HCT116 (cell line): Measurements from ENCODE around the gene POU3F2. TPM values are rescaled to one million over a fixed set of nuclear protein-coding genes. Genes with fewer than 3 reads are reported as not detected.

Experiments used
- ATAC-seq: fragments of 200-7000 bp; cut with Tn5 transposase; 2 replicates; pipeline ENCODE4 v1.9.1; 2020; ENCODE audit warnings: mild to moderate bottlenecking, moderate library complexity
- BruUV-seq: library from RNA; stranded (reverse); fragments of 400-500 nt; replicated peaks from 2 replicates; lab custom pipeline; 2021; lab: Mats Ljungman, UMichigan
- CTCF ChIA-PET: fragments of 300-600 bp; sonication (Branson Sonifier 250); formaldehyde crosslinking; loops from one replicate; lab custom pipeline; 2021; ENCODE audit warnings: antibody characterized with exemption; lab: Charles Lee
- POLR2A ChIA-PET: fragments of 300-600, 350-600 bp; sonication (Branson Sonifier 250); formaldehyde crosslinking; loops from one replicate; lab custom pipeline; 2021; ENCODE audit warnings: antibody characterized with exemption; lab: Charles Lee
- RAD21 ChIA-PET, 2 experiments: fragments of 300-600 bp; sonication (Branson Sonifier 250); formaldehyde crosslinking; loops; one replicate each; lab custom pipeline; 2023; ENCODE audit warnings: low total read pairs in 2 of 2; ENCODE audit not compliant: uncharacterized antibody in 2 of 2, unreplicated experiment in 2 of 2, low non-redundant PET in 1 of 2; lab: Charles Lee
- DNase-seq: peaks from one replicate; pipeline ENCODE4 v3.0.0-alpha.2; 2010; ENCODE audit warnings: low read depth, low spot score
- H2AFZ ChIP-seq: fragments of 200-600 bp; shearing (Covaris generic), sonication (generic); 2 replicates; pipeline ENCODE4 v1.6.1; 2017; ENCODE audit warnings: low read depth, mixed run types, mixed read lengths, antibody characterized with exemption, low read length; ENCODE audit not compliant: poor library complexity, severe bottlenecking
- H3K27ac ChIP-seq: 2 replicates; pipeline ENCODE4 v1.5.1; 2012; ENCODE audit warnings: low read depth, low read length
- H3K27me3 ChIP-seq: fragments of 200-600 bp; sonication (generic); 2 replicates; pipeline ENCODE4 v1.6.1; 2016; ENCODE audit warnings: mixed run types, low read length, mixed read lengths; ENCODE audit not compliant: insufficient read depth
- H3K36me3 ChIP-seq, 2 experiments: fragments of 200-500 bp in 1 of 2; fragments of 200-600 bp in 1 of 2; sonication (Bioruptor generic) in 1 of 2; sonication (generic) in 1 of 2; 2 replicates each; pipeline versions ENCODE4 v1.5.1 to v1.6.1; 2014 to 2016; ENCODE audit warnings: low read length in 2 of 2, inconsistent platforms in 1 of 2, mixed read lengths in 1 of 2, mixed run types in 1 of 2; ENCODE audit not compliant: insufficient read depth in 2 of 2, control insufficient read depth in 1 of 2
- H3K4me1 ChIP-seq, 2 experiments: fragments of 200-600 bp in 1 of 2; sonication (generic) in 1 of 2; 2 replicates each; pipeline versions ENCODE4 v1.5.1 to v1.6.1; 2012 to 2017; ENCODE audit warnings: low read length in 2 of 2, inconsistent platforms in 1 of 2, mild to moderate bottlenecking in 1 of 2, mixed read lengths in 1 of 2, mixed run types in 1 of 2, moderate library complexity in 1 of 2; ENCODE audit not compliant: insufficient read depth in 2 of 2, control insufficient read depth in 1 of 2
- H3K4me2 ChIP-seq: fragments of 200-600 bp; sonication (generic); 2 replicates; pipeline ENCODE4 v1.6.1; 2017; ENCODE audit warnings: mixed run types, low read length, mixed read lengths
- H3K4me3 ChIP-seq, 2 experiments: fragments of 200-600 bp in 1 of 2; sonication (generic) in 1 of 2; replicated peaks in 1 of 2; 2 replicates each; pipeline ENCODE4 v1.5.1; 2011 to 2016; ENCODE audit warnings: low read length in 2 of 2, control low read depth in 1 of 2, low read depth in 1 of 2, mild to moderate bottlenecking in 1 of 2, mixed read lengths in 1 of 2, mixed run types in 1 of 2
- H3K79me2 ChIP-seq: fragments of 200-600 bp; sonication (generic); 2 replicates; pipeline ENCODE4 v1.6.1; 2017; ENCODE audit warnings: mild to moderate bottlenecking, mixed run types, low read length, moderate library complexity, mixed read lengths; ENCODE audit not compliant: insufficient read depth
- H3K9ac ChIP-seq: fragments of 200-600 bp; sonication (generic); 2 replicates; pipeline ENCODE4 v1.6.1; 2016; ENCODE audit warnings: low read length, mixed read lengths
- H3K9me2 ChIP-seq: fragments of 200-600 bp; sonication (generic), shearing (Covaris generic); 2 replicates; pipeline ENCODE4 v1.6.1; 2017; ENCODE audit warnings: mixed run types, mild to moderate bottlenecking, moderate library complexity; ENCODE audit not compliant: insufficient read depth
- H3K9me3 ChIP-seq, 2 experiments: fragments of 200-500 bp in 1 of 2; fragments of 200-600 bp in 1 of 2; sonication (Bioruptor generic) in 1 of 2; sonication (generic) in 1 of 2; 2 replicates each; pipeline ENCODE4 v1.6.1; 2014 to 2017; ENCODE audit warnings: low read length in 2 of 2, mixed read lengths in 2 of 2, inconsistent platforms in 1 of 2, low read depth in 1 of 2, mild to moderate bottlenecking in 1 of 2, mixed run types in 1 of 2, moderate library complexity in 1 of 2; ENCODE audit not compliant: control insufficient read depth in 1 of 2, insufficient read depth in 1 of 2
- H4K20me1 ChIP-seq: fragments of 200-600 bp; sonication (generic), shearing (Covaris generic); 2 replicates; pipeline ENCODE4 v1.6.1; 2017; ENCODE audit warnings: mixed run types, mild to moderate bottlenecking, moderate library complexity; ENCODE audit not compliant: insufficient read depth
- ATF3 ChIP-seq: IDR thresholded peaks from 2 replicates; pipeline ENCODE4 v1.6.1; 2012
- CBX3 ChIP-seq: IDR thresholded peaks from 2 replicates; pipeline ENCODE4 v1.6.1; 2012; ENCODE audit warnings: low read depth
- EGR1 ChIP-seq: IDR thresholded peaks from 2 replicates; pipeline ENCODE4 v1.6.1; 2012; ENCODE audit warnings: low read depth
- EZH2 ChIP-seq: fragments of 200-600 bp; sonication (generic); IDR thresholded peaks from 2 replicates; pipeline ENCODE4 v1.6.1; 2017; ENCODE audit warnings: antibody characterized with exemption, mixed run types
- FOSL1 ChIP-seq: IDR thresholded peaks from 2 replicates; pipeline ENCODE4 v1.6.1; 2012; ENCODE audit warnings: low read depth
- MAX ChIP-seq: IDR thresholded peaks from 2 replicates; pipeline ENCODE4 v1.6.1; 2012
- POLR2A ChIP-seq: IDR thresholded peaks from 2 replicates; pipeline ENCODE4 v1.7.0; 2011; ENCODE audit warnings: borderline replicate concordance; ENCODE audit not compliant: insufficient read depth, insufficient read length; ENCODE audit errors: extremely low read depth
- REST ChIP-seq: IDR thresholded peaks from 2 replicates; pipeline ENCODE4 v1.6.1; 2012; ENCODE audit warnings: low read depth
- SIN3A ChIP-seq: IDR thresholded peaks from 2 replicates; pipeline ENCODE4 v1.6.1; 2012; ENCODE audit warnings: low read depth
- SP1 ChIP-seq: IDR thresholded peaks from 2 replicates; pipeline ENCODE4 v1.6.1; 2012; ENCODE audit warnings: low read depth
- SRF ChIP-seq: IDR thresholded peaks from 2 replicates; pipeline ENCODE4 v1.6.1; 2012; ENCODE audit warnings: low read depth
- TCF7L2 ChIP-seq: IDR thresholded peaks from 2 replicates; pipeline ENCODE4 v1.7.0; 2011; ENCODE audit warnings: borderline replicate concordance, inconsistent platforms; ENCODE audit not compliant: insufficient read depth, insufficient read length; ENCODE audit errors: extremely low read depth
- ZBTB33 ChIP-seq: IDR thresholded peaks from 2 replicates; pipeline ENCODE4 v1.6.1; 2011; ENCODE audit warnings: mild to moderate bottlenecking, low read length, moderate library complexity; ENCODE audit not compliant: insufficient replicate concordance; ENCODE audit errors: extremely low read depth
- ZFX ChIP-seq: fragments of 450-650 bp; IDR thresholded peaks from 2 replicates; pipeline ENCODE4 v1.6.1; 2017
- ZNF274 ChIP-seq: fragments of 200-500 bp; sonication (Bioruptor generic); IDR thresholded peaks from 2 replicates; pipeline ENCODE4 v1.6.1; 2014; ENCODE audit warnings: mild to moderate bottlenecking, low read depth, low read length, inconsistent platforms
- intact Hi-C: fragments of 100-400 bp; cut with micrococcal nuclease; formaldehyde crosslinking; loops from 2 replicates; pipeline ENCODE4 v1.10.0; 2022
- total RNA-seq: library from RNA; stranded (reverse); gene quantifications from one replicate; pipeline ENCODE4 v1.2.1, GENCODE V29; 2021; ENCODE audit not compliant: unreplicated experiment

Gene POU3F2
- total RNA-seq, 1 experiment from 2014 or later: not detected

GRCh38 chr6:98846021-98846380 lies 11.6 kb downstream of the POU3F2 start:
- intact Hi-C loops: loop anchor here (5.0 to 10.0 kb wide), 5 partner anchors 271 to 1779 kb away; no protein-coding TSS in a partner anchor
- BruUV-seq: no TSS peak
- no peak overlapping the region for H3K9ac ChIP-seq
- no peaks in the 10 kb centered on the region for H3K27me3 ChIP-seq
- H3K4me2 ChIP-seq: no peak overlapping the region
- POLR2A ChIA-PET: no interaction called here
- H2AFZ ChIP-seq: no peak overlapping the region
- H3K27ac ChIP-seq: no peak overlapping the region
- H3K4me1 ChIP-seq: no peaks in the 10 kb centered on the region
- H3K79me2 ChIP-seq: no peaks in the 10 kb centered on the region
- TF ChIP-seq ATF3: no peak
- no peak for TF ChIP-seq ZNF274
- no peak for TF ChIP-seq MAX
- TF ChIP-seq EZH2: no peak
- TF ChIP-seq SP1: no peak
- TF ChIP-seq SRF: no peak
- TF ChIP-seq TCF7L2: no peak
- TF ChIP-seq POLR2A: no peak
- TF ChIP-seq CBX3: no peak
- TF ChIP-seq FOSL1: no peak
- no peak for TF ChIP-seq EGR1
- no peak for TF ChIP-seq ZFX
- TF ChIP-seq SIN3A: no peak
- no peak for TF ChIP-seq REST
- TF ChIP-seq ZBTB33: no peak
- H3K36me3 ChIP-seq: no peaks in the 10 kb centered on the region
- CTCF ChIA-PET: no interaction called here
- H4K20me1 ChIP-seq: no peaks in the 10 kb centered on the region
- H3K9me2 ChIP-seq: no peaks in the 10 kb centered on the region
- H3K4me3 ChIP-seq: no peak overlapping the region
- H3K9me3 ChIP-seq: no peaks in the 10 kb centered on the region
- ATAC-seq: no peak
- no peak for DNase-seq
- RAD21 ChIA-PET: interaction anchor here in 1 of 2 experiments (0.7 kb wide), 1 partner anchor 70 kb away, joined by 3 read pairs; no protein-coding TSS in a partner anchor
